Motor neuron (in vitro differentiated cells): Measurements from ENCODE around the gene LIN9. TPM values are rescaled to one million over a fixed set of nuclear protein-coding genes. Genes with fewer than 3 reads are reported as not detected.
"Not testable (repeated sequence)": the region's sequence is repeated elsewhere in the genome, so short reads cannot be mapped to it uniquely, and the experiment has no call there.

Experiments used
- ATAC-seq, 8 experiments: fragments of 200-7000 bp; cut with Tn5 transposase; replicated peaks in 6 of 8; 2 replicates each; pipeline ENCODE4 v1.8.0; 2021; ENCODE audit warnings: mild to moderate bottlenecking in 8 of 8, moderate library complexity in 8 of 8
- H3K27ac ChIP-seq, 2 donors: fragments of 250-450 bp; sonication (Bioruptor Pico); 2 replicates each; pipeline ENCODE4 v1.9.0; 2021; ENCODE audit warnings: antibody characterized with exemption in 2 of 2, mild to moderate bottlenecking in 2 of 2, moderate library complexity in 1 of 2
- H3K4me1 ChIP-seq, 2 donors: fragments of 250-450 bp; sonication (Bioruptor Pico); replicated peaks in 1 of 2; 2 replicates each; pipeline ENCODE4 v1.6.1; 2021; ENCODE audit warnings: antibody characterized with exemption in 2 of 2, mild to moderate bottlenecking in 2 of 2, moderate library complexity in 1 of 2
- H3K4me3 ChIP-seq, 5 donors: fragments of 250-450 bp; sonication (Bioruptor Pico); 2 replicates each; pipeline ENCODE4 v1.9.0; 2021; ENCODE audit warnings: antibody characterized with exemption in 5 of 5, mild to moderate bottlenecking in 5 of 5, moderate library complexity in 4 of 5
- WGBS, 10 experiments: fragments of 450-650 bp; shearing (Covaris generic); methylation state at CpG; one replicate each; pipeline ENCODE4 v1.0.0; 2022; 5-methylcytosine and 5-hydroxymethylcytosine counted together
- in situ Hi-C, 9 experiments: fragments of 400-800 bp; cut with MboI; loops; one replicate each; pipeline ENCODE4 v1.15.0; 2021; ENCODE audit warnings: low sequenced_read_pairs in 9 of 9, low pct_unique_long_range_greater_than_20kb in 2 of 9; ENCODE audit not compliant: unreplicated experiment in 9 of 9
- total RNA-seq, 8 experiments: library from RNA; unstranded; fragments of 300-600 nt; gene quantifications; 2 replicates each; pipeline versions ENCODE4 v1.2.3 to v1.2.4, GENCODE V29; 2022

LIN9 gene
- total RNA-seq, 8 experiments from 2014 or later = 2.0 to 14.1 (median 5.7) TPM

DNA sequence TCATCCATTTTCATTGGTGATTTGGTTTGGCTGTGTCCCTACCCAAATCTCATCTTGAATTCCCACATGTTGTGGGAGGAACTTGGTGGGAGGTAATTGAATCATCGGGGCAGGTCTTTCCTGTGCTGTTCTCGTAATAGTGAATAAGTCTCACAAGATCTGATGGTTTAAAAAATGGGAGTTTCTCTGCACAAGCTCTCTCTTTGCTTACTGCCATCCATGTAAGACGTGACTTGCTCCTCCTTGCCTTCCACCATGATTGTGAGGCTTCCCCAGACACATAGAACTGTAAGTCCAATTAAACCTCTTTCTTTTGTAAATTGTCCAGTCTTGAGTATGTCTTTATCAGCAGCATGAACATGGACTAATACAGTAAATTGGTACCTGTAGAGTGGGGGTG, 31.1 kb upstream of the LIN9 start:
- in situ Hi-C loops, H3K27ac ChIP-seq, H3K4me3 ChIP-seq, H3K4me1 ChIP-seq, ATAC-seq: not testable (repeated sequence)
- 60 to 89% (median 82%) methylated on average over 1 to 3 of the region's 3 CpGs; no CpG with 5 or more reads in 4 of the 10 experiments for WGBS, 10 experiments

DNA sequence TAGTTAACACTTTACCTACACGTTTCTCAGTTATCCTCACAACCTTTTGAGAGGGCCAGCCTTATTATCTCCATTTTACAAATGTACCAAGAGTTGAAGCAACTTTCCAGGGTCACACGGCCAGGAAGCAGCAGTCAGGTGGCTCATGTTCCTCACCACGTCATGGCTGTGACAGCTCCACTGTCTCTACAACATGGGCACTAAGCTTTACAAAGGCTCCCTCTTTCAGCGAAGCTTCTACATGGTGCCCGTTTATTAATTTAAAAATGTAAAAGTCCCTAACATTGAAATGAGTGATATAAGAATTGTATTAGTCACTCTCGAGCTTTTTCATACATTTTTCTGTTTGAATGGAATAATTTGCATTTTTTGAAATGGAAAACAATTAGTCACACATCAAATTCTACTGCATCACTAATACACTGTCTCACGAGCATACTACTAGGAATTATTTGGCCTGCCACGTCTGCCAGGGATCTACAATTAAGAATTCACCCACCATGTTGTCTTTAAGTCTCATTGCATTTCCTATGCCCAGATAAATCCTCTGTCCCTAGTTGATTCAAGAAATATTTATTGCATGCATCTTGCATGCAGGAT, 28.4 kb upstream of the LIN9 start:
- peak in 4 of 8 experiments; percentile 31 to 70 (median 56) for ATAC-seq
- peaks cover 0 to 2% of the 10 kb centered on the region in 2 donors for H3K4me1 ChIP-seq
- in situ Hi-C loops = no loop called here
- no peak overlapping the region for H3K4me3 ChIP-seq
- WGBS, 10 experiments = 3 to 75% (median 67%) methylated on average over 1 to 8 of the region's 8 CpGs
- H3K27ac ChIP-seq = no peak overlapping the region

DNA sequence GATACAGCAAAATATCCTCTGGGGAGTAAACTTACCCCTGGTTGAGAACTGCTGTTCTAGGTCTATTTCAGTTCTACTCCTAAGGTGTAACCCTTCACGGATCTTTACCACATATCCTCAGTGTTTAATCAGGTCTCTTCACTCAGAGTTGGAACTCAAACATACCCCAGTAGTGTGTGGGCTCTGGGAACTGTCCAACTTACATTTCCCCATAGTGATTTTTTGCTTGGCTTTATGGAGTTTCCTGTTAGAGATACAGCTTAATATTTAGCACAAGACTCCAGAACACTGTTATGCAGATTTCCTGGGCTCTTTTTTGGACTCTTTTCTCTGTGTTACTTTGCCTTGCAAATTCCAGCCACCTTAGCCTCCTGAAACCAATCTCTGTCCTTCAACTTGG, 26.7 kb upstream of the LIN9 start:
- no peak overlapping the region for H3K4me3 ChIP-seq
- WGBS, 10 experiments = 79 to 100% (median 82%) methylated on average over 1 of the region's 1 CpG; no CpG with 5 or more reads in 6 of the 10 experiments
- ATAC-seq = peak in 2 of 8 experiments; percentile 10 to 11
- in situ Hi-C loops = no loop called here
- H3K4me1 ChIP-seq = peaks cover 0 to 2% of the 10 kb centered on the region in 2 donors
- H3K27ac ChIP-seq = no peak overlapping the region

DNA sequence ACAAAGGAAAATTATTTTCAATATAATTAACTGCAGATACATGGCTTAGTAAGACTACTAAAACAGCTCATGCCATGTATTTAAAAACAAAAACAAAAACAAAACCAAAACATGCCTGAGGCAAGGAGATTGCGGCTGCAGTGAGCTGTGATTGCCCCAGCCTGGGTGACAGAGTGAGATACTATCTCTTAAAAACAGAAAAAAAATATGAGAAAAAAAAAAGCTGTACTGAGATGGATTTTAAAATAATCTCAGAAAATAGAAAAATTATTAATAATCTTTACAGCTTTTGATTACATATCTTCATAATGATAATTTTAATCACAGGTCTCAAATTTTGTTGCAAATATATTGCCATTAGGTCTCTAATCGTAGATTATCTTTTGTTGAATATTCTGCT, 24.0 kb upstream of the LIN9 start:
- in situ Hi-C loops = no loop called here
- Histone ChIP-seq H3K27ac (no peak overlapping the region), H3K4me1 (peaks cover 0 to 2% of the 10 kb centered on the region in 2 donors), H3K4me3 (no peak overlapping the region)
- ATAC-seq = no peak
- WGBS, 10 experiments = 0 to 95% (median 81%) methylated on average over 1 to 2 of the region's 2 CpGs

DNA sequence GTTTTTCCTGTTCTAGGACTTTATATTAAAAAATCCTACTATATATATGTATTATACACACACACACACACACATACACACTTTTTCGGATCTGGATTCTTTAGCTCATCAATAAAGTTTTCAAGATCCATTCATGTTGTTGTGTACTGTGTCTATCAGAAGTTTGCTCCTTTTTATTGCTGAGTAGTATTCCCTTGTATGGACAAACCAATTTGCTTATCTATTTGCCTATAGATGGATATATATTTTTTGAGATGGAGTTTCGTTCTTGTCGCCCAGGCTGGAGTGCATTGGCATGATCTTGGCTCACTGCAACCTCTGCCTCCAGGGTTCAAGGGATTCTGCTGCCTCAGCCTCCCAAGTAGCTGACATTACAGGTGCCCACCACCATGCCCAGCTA, 20.3 kb upstream of the LIN9 start:
- H3K4me1 ChIP-seq = peaks cover 0 to 2% of the 10 kb centered on the region in 2 donors
- no peak overlapping the region for H3K4me3 ChIP-seq
- WGBS, 10 experiments = 0 to 100% (median 86%) methylated on average over 1 to 3 of the region's 3 CpGs; no CpG with 5 or more reads in 1 of the 10 experiments
- no peak overlapping the region for H3K27ac ChIP-seq
- no peak for ATAC-seq
- in situ Hi-C loops = no loop called here

- 46 to 100% (median 67%) methylated on average over 1 to 2 of the region's 2 CpGs; no CpG with 5 or more reads in 1 of the 10 experiments for WGBS, 10 experiments
- Histone ChIP-seq H3K27ac (no peak overlapping the region), H3K4me1 (no peaks in the 10 kb centered on the region), H3K4me3 (no peak overlapping the region)
- in situ Hi-C loops = no loop called here
- no peak for ATAC-seq
These were observed 18.8 kb upstream of the LIN9 start for GRCh38 chr1:226327761-226328162.

- no peaks in the 10 kb centered on the region for H3K4me1 ChIP-seq
- H3K27ac ChIP-seq = no peak overlapping the region
- H3K4me3 ChIP-seq = no peak overlapping the region
- 0 to 57% (median 27%) methylated on average over 1 of the region's 1 CpG; no CpG with 5 or more reads in 4 of the 10 experiments for WGBS, 10 experiments
- ATAC-seq = peak in 2 of 8 experiments; percentile 29 to 40
- in situ Hi-C loops = no loop called here
These were observed 16.2 kb upstream of the LIN9 start for GRCh38 chr1:226325178-226325577.

GRCh38 chr1:226324479-226324878, 15.5 kb upstream of the LIN9 start:
- Histone ChIP-seq H3K4me3 (no peak overlapping the region), H3K27ac (no peak overlapping the region), H3K4me1 (no peaks in the 10 kb centered on the region)
- ATAC-seq = no peak
- in situ Hi-C loops = no loop called here

GRCh38 chr1:226322986-226323385, 14.0 kb upstream of the LIN9 start:
- WGBS, 10 experiments = 39 to 100% (median 90%) methylated on average over 1 to 3 of the region's 3 CpGs; no CpG with 5 or more reads in 2 of the 10 experiments
- in situ Hi-C loops = no loop called here
- no peaks in the 10 kb centered on the region for H3K4me1 ChIP-seq
- no peak overlapping the region for H3K27ac ChIP-seq
- ATAC-seq = no peak
- no peak overlapping the region for H3K4me3 ChIP-seq

DNA sequence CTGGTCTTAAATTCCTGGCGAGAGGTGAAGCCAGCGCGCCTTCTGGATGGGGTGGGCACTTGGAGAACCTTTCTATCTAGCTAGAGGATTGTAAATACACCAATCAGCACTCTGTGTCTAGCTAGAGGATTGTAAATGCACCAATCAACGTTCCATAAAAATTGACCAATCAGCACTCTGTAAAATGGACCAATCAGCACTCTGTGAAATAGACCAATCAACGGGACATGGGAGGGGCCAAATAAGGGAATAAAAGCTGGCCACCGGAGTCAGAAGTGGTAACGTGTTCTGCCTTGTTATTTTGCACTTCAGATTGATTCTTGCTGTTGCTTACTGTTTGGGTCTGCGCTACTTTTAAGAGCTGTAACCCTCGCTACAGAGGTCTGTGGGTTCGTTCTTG, 12.0 kb upstream of the LIN9 start:
- Histone ChIP-seq H3K27ac (no peak overlapping the region), H3K4me3 (no peak overlapping the region), H3K4me1 (no peaks in the 10 kb centered on the region)
- in situ Hi-C loops = no loop called here
- WGBS, 10 experiments = 57 to 93% (median 90%) methylated on average over 3 to 10 of the region's 10 CpGs; no CpG with 5 or more reads in 1 of the 10 experiments
- ATAC-seq = no peak

DNA sequence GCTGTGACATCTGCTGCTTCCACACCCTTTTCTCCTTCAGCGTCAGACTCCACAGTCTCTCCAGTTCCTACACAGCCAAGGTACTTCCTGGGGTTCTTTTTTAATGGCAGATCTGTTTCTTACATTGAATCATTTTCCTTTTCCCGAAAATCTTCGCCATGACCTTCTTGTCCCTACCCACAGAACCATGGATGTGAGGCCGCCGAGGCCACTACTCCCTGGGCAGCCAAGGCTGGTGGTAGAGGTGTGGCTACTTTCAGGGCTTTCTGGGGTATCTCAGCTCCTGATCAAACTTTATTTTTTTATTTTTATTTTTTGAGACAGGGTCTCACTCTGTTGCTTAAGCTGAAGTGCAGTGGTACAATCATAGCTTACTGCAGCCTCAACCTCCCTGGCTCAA, 9.5 kb upstream of the LIN9 start:
- ATAC-seq = no peak
- no peak overlapping the region for H3K27ac ChIP-seq
- no peaks in the 10 kb centered on the region for H3K4me1 ChIP-seq
- in situ Hi-C loops = no loop called here
- 80 to 100% (median 97%) methylated on average over 1 to 5 of the region's 5 CpGs; no CpG with 5 or more reads in 3 of the 10 experiments for WGBS, 10 experiments
- H3K4me3 ChIP-seq = no peak overlapping the region

DNA sequence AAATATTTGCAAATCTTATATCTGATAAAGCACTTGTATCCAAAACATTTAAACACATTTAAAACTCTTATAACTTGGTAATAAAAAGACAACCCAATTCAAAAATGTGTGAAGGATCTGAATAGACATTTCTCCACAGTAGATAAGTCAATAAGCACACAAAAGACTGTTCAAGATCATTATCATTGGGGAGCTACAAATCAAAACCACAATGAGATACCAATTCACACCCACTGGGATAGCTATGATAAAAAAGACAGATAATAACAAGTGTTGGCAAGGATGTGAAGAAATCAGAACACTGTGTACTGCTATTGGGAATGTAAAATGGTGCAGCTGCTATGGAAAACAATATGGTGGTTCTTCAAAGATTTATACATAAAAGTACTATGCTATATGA, 5.1 kb upstream of the LIN9 start:
- Histone ChIP-seq H3K27ac (no peak overlapping the region), H3K4me1 (peaks cover 0 to 3% of the 10 kb centered on the region in 2 donors), H3K4me3 (no peak overlapping the region)
- ATAC-seq = no peak
- in situ Hi-C loops = no loop called here

- Histone ChIP-seq H3K4me1 (peaks cover 3 to 8% of the 10 kb centered on the region in 2 donors), H3K4me3 (no peak overlapping the region), H3K27ac (no peak overlapping the region)
- ATAC-seq = no peak
- WGBS, 10 experiments = 60 to 100% (median 93%) methylated on average over 1 to 2 of the region's 2 CpGs; no CpG with 5 or more reads in 1 of the 10 experiments
- in situ Hi-C loops = no loop called here
These were observed 3.1 kb upstream of the LIN9 start for GRCh38 chr1:226312065-226312464.

DNA sequence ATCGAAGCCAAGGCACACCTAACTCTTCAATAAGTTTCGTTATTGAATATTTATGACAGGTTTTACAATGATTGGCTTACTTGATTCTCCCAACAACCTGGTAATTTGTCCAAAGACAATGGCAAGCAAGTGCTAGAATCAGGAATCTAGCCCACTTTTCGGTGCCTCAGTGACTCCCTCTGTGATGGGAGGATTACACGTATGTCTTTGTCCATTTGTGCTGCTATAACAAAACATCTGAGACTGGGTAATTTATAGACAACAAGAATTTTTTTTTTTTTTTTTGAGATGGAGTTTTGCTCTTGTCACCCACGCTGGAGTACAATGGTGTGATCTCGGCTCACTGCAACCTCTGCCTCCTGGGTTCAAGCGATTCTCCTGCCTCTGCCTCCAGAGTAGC, 2.4 kb upstream of the LIN9 start:
- Histone ChIP-seq H3K27ac (no peak overlapping the region), H3K4me1 (peaks cover 3 to 8% of the 10 kb centered on the region in 2 donors), H3K4me3 (no peak overlapping the region)
- in situ Hi-C loops = no loop called here
- no peak for ATAC-seq
- 60 to 100% (median 96%) methylated on average over 2 to 7 of the region's 7 CpGs; no CpG with 5 or more reads in 1 of the 10 experiments for WGBS, 10 experiments
